ENCODE results near the gene C14orf93.
"Not testable (repeated sequence)": the region's sequence is repeated elsewhere in the genome, so short reads cannot be mapped to it uniquely, and the experiment has no call there.

The C14orf93 gene

DNA sequence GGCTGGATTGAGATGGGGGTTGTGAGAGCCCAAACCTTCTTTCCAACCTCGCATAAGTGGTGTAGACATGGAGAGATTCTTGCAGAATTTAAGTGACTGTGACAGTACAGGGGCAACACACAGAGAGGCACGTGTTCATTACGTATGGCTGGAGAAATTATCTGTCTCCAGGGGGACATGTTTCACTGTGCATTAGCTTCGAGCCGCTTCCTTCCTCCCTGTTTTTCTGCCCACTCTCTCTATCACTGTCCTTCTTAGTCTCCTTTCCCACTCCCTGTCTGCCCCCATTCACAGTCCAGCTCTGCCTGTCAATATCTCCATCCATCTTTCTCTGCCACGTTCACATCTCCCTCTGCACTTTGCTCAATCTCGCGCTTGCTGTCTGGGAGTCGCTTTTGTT, 11.5 kb upstream of the C14orf93 start:
- in situ Hi-C loops (cut with HindIII; ENCODE audit: low sequenced_read_pairs), result no loop called here

GRCh38 chr14:23020143-23021128, 10.5 kb upstream of the C14orf93 start:
- in situ Hi-C loops (cut with HindIII; ENCODE audit: low sequenced_read_pairs), result no loop called here

GRCh38 chr14:23018107-23018506, 8.2 kb upstream of the C14orf93 start:
- in situ Hi-C loops (cut with HindIII; ENCODE audit: low sequenced_read_pairs), result no loop called here

- in situ Hi-C loops (cut with HindIII; ENCODE audit: low sequenced_read_pairs), result no loop called here
These were observed 7.1 kb upstream of the C14orf93 start for GRCh38 chr14:23017091-23017490.

DNA sequence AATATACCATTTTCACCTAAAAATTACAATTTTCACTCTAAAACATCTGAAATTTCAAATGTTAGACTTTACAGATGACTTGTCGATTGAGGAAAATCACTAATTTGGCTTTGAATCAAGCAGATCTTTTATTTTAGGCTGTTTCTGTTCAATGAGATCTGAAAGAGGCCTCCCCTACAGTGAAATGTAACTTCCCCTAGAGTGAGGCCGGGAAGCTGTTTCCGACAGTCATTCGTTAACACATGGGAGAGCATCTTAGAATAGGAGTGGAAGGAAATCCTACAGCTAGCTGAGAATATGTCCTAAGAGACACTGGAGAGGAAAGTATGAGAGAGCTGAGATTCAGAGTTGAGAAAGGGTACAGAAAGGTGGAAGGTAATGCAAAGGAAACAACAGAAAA, 5.7 kb upstream of the C14orf93 start:
- in situ Hi-C loops (cut with HindIII; ENCODE audit: low sequenced_read_pairs), result no loop called here

DNA sequence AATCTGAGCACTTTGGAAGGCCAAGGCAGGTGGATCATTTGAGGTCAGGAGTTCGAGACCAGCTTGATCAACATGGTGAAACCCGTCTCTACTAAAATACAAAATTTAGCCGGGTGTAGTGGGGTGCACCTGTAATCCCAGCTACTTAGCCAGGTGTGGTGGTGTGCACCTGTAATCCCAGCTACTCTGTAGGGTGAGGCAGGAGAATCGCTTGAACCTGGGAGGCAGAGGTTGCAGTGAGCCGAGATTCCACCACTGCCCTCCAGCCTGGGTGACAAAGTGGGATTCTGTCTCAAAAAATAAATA, 3.8 kb upstream of the C14orf93 start:
- in situ Hi-C loops (cut with HindIII; ENCODE audit: low sequenced_read_pairs), result not testable (repeated sequence)

DNA sequence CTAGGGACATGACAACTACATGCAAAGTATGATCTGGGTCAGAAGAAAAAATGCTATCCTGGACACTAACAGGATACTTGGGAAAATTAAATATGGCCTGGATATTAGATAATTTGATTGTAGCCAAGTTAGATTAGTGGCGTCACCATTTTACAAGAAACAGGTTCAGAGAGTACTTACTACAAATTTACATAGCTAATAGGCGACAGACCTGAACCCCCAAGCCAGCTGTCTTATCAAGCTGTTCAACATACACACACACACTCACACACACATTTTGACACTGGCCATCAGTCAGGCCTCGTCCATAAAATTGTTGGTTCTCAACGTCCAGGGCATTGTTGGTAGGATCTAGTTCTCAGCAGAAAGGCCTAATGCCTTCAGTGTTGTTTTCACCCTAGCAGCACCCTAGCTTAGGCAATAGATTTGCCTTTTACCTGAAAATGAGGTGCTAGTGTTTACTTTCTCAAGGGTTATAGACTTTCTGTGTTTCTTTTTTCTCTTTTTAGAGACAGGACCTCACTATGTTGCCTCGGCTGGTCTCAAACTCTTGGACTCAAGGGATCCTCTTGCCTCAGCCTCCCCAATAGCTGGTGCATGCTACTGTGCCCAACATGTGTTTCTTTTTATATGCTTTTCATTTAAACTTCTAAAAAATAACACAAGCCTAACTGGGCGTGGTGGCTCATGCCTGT, 3.3 kb upstream of the C14orf93 start:
- in situ Hi-C loops (cut with HindIII; ENCODE audit: low sequenced_read_pairs), result no loop called here

GRCh38 chr14:23009483-23009938, 432 bp downstream of the C14orf93 start:
- in situ Hi-C loops (cut with HindIII; ENCODE audit: low sequenced_read_pairs), result no loop called here

DNA sequence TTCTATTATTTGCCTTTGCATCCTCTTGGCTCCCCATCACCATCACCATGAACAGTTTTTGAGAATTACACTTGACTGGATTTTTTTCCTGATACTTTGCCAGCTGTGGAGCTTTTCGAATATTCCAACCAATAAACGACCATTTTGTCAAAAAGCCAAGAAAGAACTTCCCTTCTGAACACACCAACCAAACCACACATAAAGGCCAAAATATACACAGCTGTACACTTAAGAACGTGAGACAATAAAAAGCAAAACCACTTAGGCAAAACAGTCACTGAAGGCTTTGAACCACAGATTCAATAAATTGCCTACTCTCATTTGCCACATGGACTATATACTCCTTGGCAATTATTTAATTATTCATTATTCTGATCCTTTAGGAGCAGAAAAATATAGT, 1.1 kb downstream of the C14orf93 start:
- in situ Hi-C loops (cut with HindIII; ENCODE audit: low sequenced_read_pairs), result no loop called here

- in situ Hi-C loops (cut with HindIII; ENCODE audit: low sequenced_read_pairs), result no loop called here
These were observed 3.2 kb downstream of the C14orf93 start for GRCh38 chr14:23006544-23007419.

- in situ Hi-C loops (cut with HindIII; ENCODE audit: low sequenced_read_pairs), result no loop called here
These were observed 3.8 kb downstream of the C14orf93 start for GRCh38 chr14:23006188-23006534.

- in situ Hi-C loops (cut with HindIII; ENCODE audit: low sequenced_read_pairs), result no loop called here
These were observed 4.3 kb downstream of the C14orf93 start for GRCh38 chr14:23005451-23006187.

DNA sequence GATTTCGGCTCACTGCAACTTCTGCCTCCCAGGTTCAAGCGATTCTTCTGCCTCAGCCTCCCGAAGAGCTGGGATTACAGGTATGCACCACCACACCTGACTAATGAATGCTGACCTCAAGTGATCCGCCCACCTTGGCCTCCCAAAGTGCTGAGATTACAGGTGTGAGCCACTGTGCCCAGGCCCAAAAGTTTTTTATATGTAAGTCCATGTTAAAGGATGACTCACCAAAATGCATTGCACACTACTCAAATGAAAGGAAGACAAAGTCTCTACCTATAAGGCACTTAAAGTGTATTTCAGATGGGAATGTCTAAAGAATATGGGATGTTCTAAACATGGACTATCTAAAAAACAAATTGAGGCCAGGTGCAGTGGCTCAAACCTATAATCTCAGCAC, 5.7 kb downstream of the C14orf93 start:
- in situ Hi-C loops (cut with HindIII; ENCODE audit: low sequenced_read_pairs), result not testable (repeated sequence)

GRCh38 chr14:23002592-23002991, 7.4 kb downstream of the C14orf93 start:
- in situ Hi-C loops (cut with HindIII; ENCODE audit: low sequenced_read_pairs), result no loop called here

GRCh38 chr14:23000860-23001259, 9.1 kb downstream of the C14orf93 start:
- in situ Hi-C loops (cut with HindIII; ENCODE audit: low sequenced_read_pairs), result no loop called here

DNA sequence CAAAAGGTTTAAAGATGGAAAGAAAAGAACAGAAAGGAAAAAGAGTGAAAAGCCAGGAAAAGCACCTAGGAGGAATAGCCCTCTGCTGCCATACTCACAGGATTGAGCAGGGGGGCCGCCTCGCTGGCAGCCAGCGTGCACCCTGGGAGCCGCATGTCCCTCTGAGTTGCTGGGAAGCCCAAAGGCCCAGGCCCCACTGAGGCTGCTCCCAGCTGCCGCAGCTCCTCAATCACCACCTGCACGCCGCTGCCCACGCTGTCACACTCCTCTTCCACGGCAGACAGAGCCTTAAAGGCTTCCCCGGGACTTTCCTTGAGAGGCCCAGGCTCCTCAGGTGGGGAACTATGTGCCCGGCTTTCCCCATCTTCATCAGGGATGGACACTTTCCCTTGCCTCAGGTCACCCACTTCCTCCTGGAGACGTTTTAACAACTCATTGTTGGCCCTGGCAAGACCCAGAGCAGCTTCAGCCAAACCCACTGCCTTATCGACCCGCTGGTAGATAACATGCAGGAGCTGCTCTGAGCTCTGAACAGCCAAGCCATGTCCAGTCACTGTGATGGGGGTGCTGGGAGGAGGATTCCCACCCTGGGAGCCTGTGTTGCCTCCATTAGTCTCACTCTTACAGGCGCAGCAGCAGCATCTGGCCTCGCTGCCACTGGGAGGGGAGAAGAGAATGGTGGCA, 11.5 kb downstream of the C14orf93 start:
- in situ Hi-C loops (cut with HindIII; ENCODE audit: low sequenced_read_pairs), result no loop called here

DNA sequence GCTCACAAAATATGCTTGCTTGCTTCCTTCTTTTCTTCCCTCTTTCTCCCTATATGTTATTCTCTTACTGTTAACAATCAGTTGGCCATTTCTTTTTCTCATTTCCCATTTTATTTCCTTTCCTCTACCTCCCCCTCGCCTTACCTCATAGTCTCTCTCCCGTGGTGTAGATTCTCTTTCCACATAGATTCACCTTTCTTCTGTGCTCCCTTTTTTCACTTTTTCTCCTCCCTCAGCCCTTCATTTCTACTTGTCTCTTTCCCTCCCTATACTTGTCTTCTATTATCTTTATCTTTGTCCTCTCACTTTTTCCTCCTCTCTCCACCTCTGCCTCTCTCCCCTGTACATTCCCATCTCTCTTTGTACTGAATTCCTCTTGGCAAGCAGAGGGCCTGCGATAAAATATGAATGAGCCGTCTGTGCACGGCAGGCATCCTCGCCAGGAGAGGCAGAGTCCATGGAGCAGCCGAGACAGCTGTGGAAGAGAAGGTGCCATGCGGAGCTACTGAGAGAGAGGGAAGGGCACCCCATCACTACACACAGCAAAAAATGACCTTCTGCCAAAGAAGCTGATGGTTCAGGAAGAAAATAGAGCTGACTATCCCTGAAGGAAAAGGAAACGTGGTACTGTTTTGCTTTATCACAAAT, 12.1 kb downstream of the C14orf93 start:
- in situ Hi-C loops (cut with HindIII; ENCODE audit: low sequenced_read_pairs), result no loop called here

- in situ Hi-C loops (cut with HindIII; ENCODE audit: low sequenced_read_pairs), result no loop called here
These were observed 12.9 kb downstream of the C14orf93 start for GRCh38 chr14:22996768-22997654.

Data from endothelial cell of hepatic sinusoid (primary cell).